ENCODE data around the gene NYNRIN.

DNA sequence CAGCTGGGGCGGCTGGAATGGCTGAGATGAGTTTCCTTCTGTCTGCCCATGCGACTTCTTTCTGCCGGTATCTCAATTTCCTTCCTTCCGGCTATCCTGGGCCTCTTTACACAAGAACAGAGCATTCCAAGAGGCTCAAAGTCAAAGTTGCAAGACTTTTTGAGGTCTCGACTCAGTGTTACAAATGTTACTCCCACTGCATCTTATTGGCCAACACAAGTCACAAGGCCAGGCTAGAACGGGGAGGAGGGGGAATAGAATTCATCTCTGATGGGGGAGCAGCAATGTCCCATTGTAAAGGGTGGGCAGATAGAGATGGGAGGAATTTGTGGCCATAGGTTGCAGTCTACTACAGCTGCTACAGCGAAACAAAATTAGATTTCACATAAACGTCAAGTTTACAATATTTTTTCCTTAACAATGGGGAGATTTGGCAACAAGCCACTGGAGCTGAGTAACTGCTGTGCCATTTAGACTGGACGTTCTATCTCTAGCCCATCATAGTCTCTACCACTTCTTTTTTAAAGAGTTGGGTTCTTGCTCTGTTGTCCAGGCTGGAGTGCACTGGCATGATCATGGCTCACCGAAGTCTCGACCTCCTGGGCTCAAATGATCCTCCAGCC, 9.5 kb upstream of the NYNRIN start:
- TF ChIP-seq POLR2AphosphoS5 (IDR thresholded peaks at IDR 0.05) (no peak), RAD21 (conservative IDR thresholded peaks at IDR 0.05) (no peak), EZH2 (IDR thresholded peaks at IDR 0.05; ENCODE audit: borderline replicate concordance, insufficient read depth, low read length, poor library complexity, severe bottlenecking) (no peak), SMC3 (conservative IDR thresholded peaks at IDR 0.05; ENCODE audit: poor library complexity) (no peak), TAF1 (IDR thresholded peaks at IDR 0.05; ENCODE audit: low read depth) (no peak), EP300 (conservative IDR thresholded peaks at IDR 0.05; ENCODE audit: poor library complexity, severe bottlenecking) (no peak), MXI1 (conservative IDR thresholded peaks at IDR 0.05; ENCODE audit: poor library complexity, severe bottlenecking) (no peak)
- TF ChIP-seq, protein P1, sequence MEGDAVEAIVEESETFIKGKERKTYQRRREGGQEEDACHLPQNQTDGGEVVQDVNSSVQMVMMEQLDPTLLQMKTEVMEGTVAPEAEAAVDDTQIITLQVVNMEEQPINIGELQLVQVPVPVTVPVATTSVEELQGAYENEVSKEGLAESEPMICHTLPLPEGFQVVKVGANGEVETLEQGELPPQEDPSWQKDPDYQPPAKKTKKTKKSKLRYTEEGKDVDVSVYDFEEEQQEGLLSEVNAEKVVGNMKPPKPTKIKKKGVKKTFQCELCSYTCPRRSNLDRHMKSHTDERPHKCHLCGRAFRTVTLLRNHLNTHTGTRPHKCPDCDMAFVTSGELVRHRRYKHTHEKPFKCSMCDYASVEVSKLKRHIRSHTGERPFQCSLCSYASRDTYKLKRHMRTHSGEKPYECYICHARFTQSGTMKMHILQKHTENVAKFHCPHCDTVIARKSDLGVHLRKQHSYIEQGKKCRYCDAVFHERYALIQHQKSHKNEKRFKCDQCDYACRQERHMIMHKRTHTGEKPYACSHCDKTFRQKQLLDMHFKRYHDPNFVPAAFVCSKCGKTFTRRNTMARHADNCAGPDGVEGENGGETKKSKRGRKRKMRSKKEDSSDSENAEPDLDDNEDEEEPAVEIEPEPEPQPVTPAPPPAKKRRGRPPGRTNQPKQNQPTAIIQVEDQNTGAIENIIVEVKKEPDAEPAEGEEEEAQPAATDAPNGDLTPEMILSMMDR (IDR thresholded peaks at IDR 0.05; ENCODE audit: poor library complexity, severe bottlenecking): no peak
- TF ChIP-seq, protein P2, sequence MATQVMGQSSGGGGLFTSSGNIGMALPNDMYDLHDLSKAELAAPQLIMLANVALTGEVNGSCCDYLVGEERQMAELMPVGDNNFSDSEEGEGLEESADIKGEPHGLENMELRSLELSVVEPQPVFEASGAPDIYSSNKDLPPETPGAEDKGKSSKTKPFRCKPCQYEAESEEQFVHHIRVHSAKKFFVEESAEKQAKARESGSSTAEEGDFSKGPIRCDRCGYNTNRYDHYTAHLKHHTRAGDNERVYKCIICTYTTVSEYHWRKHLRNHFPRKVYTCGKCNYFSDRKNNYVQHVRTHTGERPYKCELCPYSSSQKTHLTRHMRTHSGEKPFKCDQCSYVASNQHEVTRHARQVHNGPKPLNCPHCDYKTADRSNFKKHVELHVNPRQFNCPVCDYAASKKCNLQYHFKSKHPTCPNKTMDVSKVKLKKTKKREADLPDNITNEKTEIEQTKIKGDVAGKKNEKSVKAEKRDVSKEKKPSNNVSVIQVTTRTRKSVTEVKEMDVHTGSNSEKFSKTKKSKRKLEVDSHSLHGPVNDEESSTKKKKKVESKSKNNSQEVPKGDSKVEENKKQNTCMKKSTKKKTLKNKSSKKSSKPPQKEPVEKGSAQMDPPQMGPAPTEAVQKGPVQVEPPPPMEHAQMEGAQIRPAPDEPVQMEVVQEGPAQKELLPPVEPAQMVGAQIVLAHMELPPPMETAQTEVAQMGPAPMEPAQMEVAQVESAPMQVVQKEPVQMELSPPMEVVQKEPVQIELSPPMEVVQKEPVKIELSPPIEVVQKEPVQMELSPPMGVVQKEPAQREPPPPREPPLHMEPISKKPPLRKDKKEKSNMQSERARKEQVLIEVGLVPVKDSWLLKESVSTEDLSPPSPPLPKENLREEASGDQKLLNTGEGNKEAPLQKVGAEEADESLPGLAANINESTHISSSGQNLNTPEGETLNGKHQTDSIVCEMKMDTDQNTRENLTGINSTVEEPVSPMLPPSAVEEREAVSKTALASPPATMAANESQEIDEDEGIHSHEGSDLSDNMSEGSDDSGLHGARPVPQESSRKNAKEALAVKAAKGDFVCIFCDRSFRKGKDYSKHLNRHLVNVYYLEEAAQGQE (IDR thresholded peaks at IDR 0.05; ENCODE audit: borderline replicate concordance): no peak

Data from neural cell (in vitro differentiated cells).